H1 (cell line): ENCODE measurements around the gene SPINK4. TPM values are rescaled to one million over a fixed set of nuclear protein-coding genes. Genes with fewer than 3 reads are reported as not detected.

Experiments
- FOSL1 ChIP-seq: IDR thresholded peaks from 2 replicates; pipeline ENCODE4 v1.6.1; 2011; ENCODE audit warnings: mild to moderate bottlenecking, low read depth, low read length, moderate library complexity; ENCODE audit not compliant: insufficient read depth
- NRF1 ChIP-seq: IDR thresholded peaks from 2 replicates; pipeline ENCODE4 v1.6.1; 2011; ENCODE audit warnings: mild to moderate bottlenecking, low read depth, low read length, improper control_type of control experiment
- POU5F1 ChIP-seq: IDR thresholded peaks from 2 replicates; pipeline ENCODE4 v1.6.1; 2011; ENCODE audit warnings: low read depth, mild to moderate bottlenecking, low read length, moderate library complexity
- RNF2 ChIP-seq: fragments of 200-900, 300-1000 bp; sonication (generic); IDR thresholded peaks from 2 replicates; pipeline ENCODE4 v1.7.1; 2016; ENCODE audit warnings: borderline replicate concordance, low read depth, mild to moderate bottlenecking, antibody characterized with exemption, low read length; ENCODE audit not compliant: poor library complexity, severe bottlenecking; ENCODE audit errors: missing control alignments
- SP1 ChIP-seq: IDR thresholded peaks from 2 replicates; pipeline ENCODE4 v1.6.1; 2011; ENCODE audit warnings: low read depth, low read length
- SP4 ChIP-seq: IDR thresholded peaks from 2 replicates; pipeline ENCODE4 v1.6.1; 2012; ENCODE audit warnings: low read length, inconsistent platforms
- SUZ12 ChIP-seq: fragments of 200-600 bp; sonication (generic); IDR thresholded peaks from 2 replicates; pipeline ENCODE4 v1.6.1; 2012; ENCODE audit warnings: mild to moderate bottlenecking, inconsistent platforms, low read length, moderate library complexity, mixed read lengths
- polyA plus RNA-seq, 7 experiments: library from polyadenylated mRNA; depleted of rRNA in 3 of 7; stranded (reverse) in 5 of 7; unstranded in 2 of 7; fragments of >200 nt in 5 of 7; fragments of 200-250 nt in 2 of 7; gene quantifications; 1 replicate in 5 of 7; 2 replicates in 1 of 7; 4 replicates in 1 of 7; pipeline versions ENCODE4 v1.2.1 to v1.2.3, GENCODE V29; 2011 to 2013; ENCODE audit warnings: missing spikeins in 2 of 7, mixed read lengths in 2 of 7
- total RNA-seq: library from RNA; stranded (reverse); fragmentation: NEBNext Ultra II Directional; extraction: Animal tissue kit (Norgen Biotek cat#: 25700); gene quantifications from 2 replicates; pipeline ENCODE4 v1.2.1, GENCODE V29; 2021

The SPINK4 gene
- total and polyA plus RNA-seq, 2 of the 8 experiments (the other 6 are each of a cell fraction or from before 2014, with no cell fraction given), result not detected

GRCh38 chr9:33285502-33285901 is 45.5 kb downstream of the SPINK4 start (continued):
- TF ChIP-seq SP4, result no peak
- TF ChIP-seq RNF2, result no peak
- TF ChIP-seq FOSL1, result no peak
- TF ChIP-seq SP1, result no peak
- TF ChIP-seq SUZ12, result no peak
- no peak for TF ChIP-seq NRF1
- no peak for TF ChIP-seq POU5F1
- TF ChIP-seq, all 59 proteins: peak for 0
